ENCODE results near the gene ZBTB20. TPM values are rescaled to one million over a fixed set of nuclear protein-coding genes. Genes with fewer than 3 reads are reported as not detected.

ZBTB20 gene
- total and polyA plus RNA-seq, 2 of the 4 experiments (the other 2 are of a cell fraction): 0.75 to 14.7 TPM

DNA sequence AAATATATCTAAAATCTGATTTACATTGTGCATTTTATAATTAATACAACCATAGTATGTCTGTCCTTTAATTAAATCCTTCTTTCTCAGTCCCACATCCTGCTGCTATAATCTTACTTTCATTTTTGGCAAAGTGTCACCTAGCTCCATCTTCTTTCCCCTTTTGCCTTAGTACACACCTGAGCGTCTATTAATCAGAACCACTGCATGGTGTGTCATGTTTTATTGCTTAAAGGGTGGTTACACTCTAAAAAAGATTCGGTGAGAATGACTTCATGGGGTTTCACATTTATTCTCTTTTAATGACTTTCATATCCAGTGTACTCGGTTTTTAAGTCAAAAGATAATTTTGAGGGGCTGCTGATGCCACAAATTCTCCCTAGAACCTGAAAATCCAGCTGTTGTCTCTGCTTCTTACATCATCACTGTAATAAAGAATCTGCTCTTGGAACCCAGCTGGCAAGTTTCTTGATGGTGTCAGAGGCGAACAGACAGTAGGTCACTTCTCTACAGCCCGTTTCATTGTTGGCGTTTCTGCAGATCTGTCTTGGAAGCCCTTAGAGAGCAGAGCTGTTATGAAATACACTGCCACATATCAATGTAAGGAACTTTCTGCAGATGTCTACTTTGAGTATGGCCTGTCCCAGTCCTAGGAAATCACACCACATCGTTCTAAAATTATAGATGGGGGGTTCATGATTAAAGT lies 753.6 kb downstream of the ZBTB20 start:
- no peaks in the 10 kb centered on the region for H3K27me3 ChIP-seq (ENCODE audit: control insufficient read depth, insufficient read depth, low read length)
- no peaks in the 10 kb centered on the region; the same call in 1 of the 2 replicates for H4K20me1 ChIP-seq (ENCODE audit: insufficient read depth, low read length)
- H4K8ac ChIP-seq (ENCODE audit: low read depth in 2 of 2, low read length in 2 of 2): no peak overlapping the region
- no peak overlapping the region for H3K23ac ChIP-seq (ENCODE audit: low read depth, low read length)
- H3K4me3 ChIP-seq (ENCODE audit: insufficient read depth, low read depth, low read length): no peak overlapping the region
- peaks cover 2% of the 10 kb centered on the region for H3K36me3 ChIP-seq (ENCODE audit: control insufficient read depth, insufficient read depth, low read length)
- CTCF ChIA-PET: no interaction called here
- POLR2A ChIA-PET (ENCODE audit: unreplicated experiment): no interaction called here
- H4K91ac ChIP-seq (ENCODE audit: insufficient read depth, low read depth, low read length): no peak overlapping the region
- dilution Hi-C loops (cut with HindIII; ENCODE audit: low sequenced_read_pairs, unreplicated experiment): no loop called here
- no peak overlapping the region for H2BK20ac ChIP-seq (ENCODE audit: low read depth, low read length)
- no peak overlapping the region for H2AK9ac ChIP-seq (replicated peaks; ENCODE audit: low read depth, low read length, poor library complexity)
- no peak overlapping the region for H3K4me2 ChIP-seq (ENCODE audit: low read depth, low read length)
- H2BK15ac ChIP-seq (ENCODE audit: low read depth, low read length): no peak overlapping the region
- no peak overlapping the region for H2AFZ ChIP-seq (replicated peaks; ENCODE audit: low read length, poor library complexity)
- no peak overlapping the region for H3K27ac ChIP-seq (ENCODE audit: insufficient read depth, low read length)
- no CpG with 5 or more reads among the region's 7 CpGs for WGBS, 2 experiments (ENCODE audit: extremely low coverage in 2 of 2, insufficient read length in 1 of 2)
- intact Hi-C loops (cut with micrococcal nuclease): no loop called here
- H3K14ac ChIP-seq (replicated peaks; ENCODE audit: low read depth, low read length): no peak overlapping the region
- H3K9me3 ChIP-seq (ENCODE audit: control insufficient read depth, insufficient read depth, low read length): no peaks in the 10 kb centered on the region
- ATAC-seq (ENCODE audit: low read depth) (no peak), DNase-seq (no peak)
- peaks cover 5 to 8% of the 10 kb centered on the region in 2 experiments; a peak in 2 of 4 replicates for H3K79me1 ChIP-seq (ENCODE audit: low read depth in 1 of 2, low read length in 2 of 2)
- no peak overlapping the region for H2BK5ac ChIP-seq (ENCODE audit: low read depth, low read length, poor library complexity, severe bottlenecking)
- no peak overlapping the region for H3K18ac ChIP-seq (ENCODE audit: low read depth, low read length)
- no peak overlapping the region for H4K5ac ChIP-seq (ENCODE audit: low read depth, low read length)
- TF ChIP-seq ELK1 (IDR thresholded peaks at IDR 0.05; ENCODE audit: borderline replicate concordance, low read depth, low read length) (no peak), RAD21 (IDR thresholded peaks at IDR 0.05; ENCODE audit: low read length) (no peak), MXI1 (IDR thresholded peaks at IDR 0.05; ENCODE audit: borderline replicate concordance, low read depth, low read length) (no peak), FOS (IDR thresholded peaks at IDR 0.05; ENCODE audit: low read depth, low read length) (no peak), BHLHE40 (IDR thresholded peaks at IDR 0.05; ENCODE audit: low read depth, low read length) (no peak), CEBPB (IDR thresholded peaks at IDR 0.05; ENCODE audit: low read depth, low read length) (no peak), RCOR1 (IDR thresholded peaks at IDR 0.05; ENCODE audit: insufficient replicate concordance, low read length) (no peak), RFX5 (IDR thresholded peaks at IDR 0.05; ENCODE audit: low read depth, low read length) (no peak), POLR2A (IDR thresholded peaks at IDR 0.05; ENCODE audit: low read depth, low read length) (no peak), CHD1 (IDR thresholded peaks at IDR 0.05; ENCODE audit: low read depth, low read length) (no peak)
- TF ChIP-seq, protein P1, sequence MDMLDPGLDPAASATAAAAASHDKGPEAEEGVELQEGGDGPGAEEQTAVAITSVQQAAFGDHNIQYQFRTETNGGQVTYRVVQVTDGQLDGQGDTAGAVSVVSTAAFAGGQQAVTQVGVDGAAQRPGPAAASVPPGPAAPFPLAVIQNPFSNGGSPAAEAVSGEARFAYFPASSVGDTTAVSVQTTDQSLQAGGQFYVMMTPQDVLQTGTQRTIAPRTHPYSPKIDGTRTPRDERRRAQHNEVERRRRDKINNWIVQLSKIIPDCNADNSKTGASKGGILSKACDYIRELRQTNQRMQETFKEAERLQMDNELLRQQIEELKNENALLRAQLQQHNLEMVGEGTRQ (IDR thresholded peaks at IDR 0.05; ENCODE audit: low read depth, low read length): no peak
- TF ChIP-seq, protein P2, sequence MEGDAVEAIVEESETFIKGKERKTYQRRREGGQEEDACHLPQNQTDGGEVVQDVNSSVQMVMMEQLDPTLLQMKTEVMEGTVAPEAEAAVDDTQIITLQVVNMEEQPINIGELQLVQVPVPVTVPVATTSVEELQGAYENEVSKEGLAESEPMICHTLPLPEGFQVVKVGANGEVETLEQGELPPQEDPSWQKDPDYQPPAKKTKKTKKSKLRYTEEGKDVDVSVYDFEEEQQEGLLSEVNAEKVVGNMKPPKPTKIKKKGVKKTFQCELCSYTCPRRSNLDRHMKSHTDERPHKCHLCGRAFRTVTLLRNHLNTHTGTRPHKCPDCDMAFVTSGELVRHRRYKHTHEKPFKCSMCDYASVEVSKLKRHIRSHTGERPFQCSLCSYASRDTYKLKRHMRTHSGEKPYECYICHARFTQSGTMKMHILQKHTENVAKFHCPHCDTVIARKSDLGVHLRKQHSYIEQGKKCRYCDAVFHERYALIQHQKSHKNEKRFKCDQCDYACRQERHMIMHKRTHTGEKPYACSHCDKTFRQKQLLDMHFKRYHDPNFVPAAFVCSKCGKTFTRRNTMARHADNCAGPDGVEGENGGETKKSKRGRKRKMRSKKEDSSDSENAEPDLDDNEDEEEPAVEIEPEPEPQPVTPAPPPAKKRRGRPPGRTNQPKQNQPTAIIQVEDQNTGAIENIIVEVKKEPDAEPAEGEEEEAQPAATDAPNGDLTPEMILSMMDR (conservative IDR thresholded peaks at IDR 0.05; ENCODE audit: low read depth, low read length): no peak
- H3K9ac ChIP-seq (ENCODE audit: low read depth, low read length): no peak overlapping the region
- no peak overlapping the region for H3K4ac ChIP-seq (ENCODE audit: low read depth, low read length)
- no peaks in the 10 kb centered on the region for H3K4me1 ChIP-seq (ENCODE audit: control insufficient read depth, insufficient read depth, low read length)
- H3K56ac ChIP-seq (ENCODE audit: extremely low read depth, insufficient read depth, low read length): no peak overlapping the region
- no peak overlapping the region for H2AK5ac ChIP-seq (ENCODE audit: low read depth, low read length)
- no TSS peak for BruUV-seq (replicated peaks)
- H2BK120ac ChIP-seq (ENCODE audit: low read depth, low read length): no peak overlapping the region
- in situ Hi-C loops (cut with MboI; ENCODE audit: low sequenced_read_pairs): no loop called here
- peaks cover 6% of the 10 kb centered on the region; the same call in 1 of the 2 replicates for H3K9me1 ChIP-seq (ENCODE audit: insufficient read depth, low read length)

Measured in IMR-90 (cell line).